Spleen (tissue), 7 donors: ENCODE data around the gene MARK2.

Source experiments
- CTCF ChIP-seq, 11 experiments: fragments of 200-600 bp in 7 of 11; fragments of 450-650 bp in 4 of 11; sonication (generic) in 4 of 11; IDR thresholded peaks in 8 of 11; conservative IDR thresholded peaks in 3 of 11; 1 replicate in 7 of 11; 2 replicates in 4 of 11; pipeline versions ENCODE4 v1.4.0 to v1.8.0; 2016 to 2021; ENCODE audit warnings: antibody characterized with exemption in 11 of 11, inconsistent platforms in 4 of 11, mild to moderate bottlenecking in 1 of 11
- POLR2A ChIP-seq, 3 donors: fragments of 450-650 bp; IDR thresholded peaks; one replicate each; pipeline ENCODE4 v1.5.1; 2017; ENCODE audit warnings: antibody characterized with exemption in 3 of 3, mild to moderate bottlenecking in 1 of 3
- POLR2AphosphoS5 ChIP-seq, 3 donors: sonication (generic); formaldehyde crosslinking; IDR thresholded peaks; one replicate each; pipeline ENCODE4 v1.5.1; 2017; ENCODE audit warnings: antibody characterized with exemption in 3 of 3
- donor health status: DM: no; HTN: no; CAD: no; lungs with moderate emphysema.
- donor health status: DM: no; HTN: no; CAD: no.
- donor health status: DM: no; HTN: no; CAD: no.

GRCh38 chr11:63875506-63876065, 36.7 kb downstream of the MARK2 start:
- TF ChIP-seq CTCF (IDR thresholded peaks at IDR 0.05 in 8 of 11, conservative IDR thresholded peaks at IDR 0.05 in 3 of 11) (no peak), POLR2AphosphoS5 (IDR thresholded peaks at IDR 0.05) (no peak), POLR2A (IDR thresholded peaks at IDR 0.05) (no peak)
